Keratinocyte (primary cell): ENCODE data around the gene TJP3. TPM values are rescaled to one million over a fixed set of nuclear protein-coding genes. Genes with fewer than 3 reads are reported as not detected.

Source experiments
- DNase-seq: peaks from one replicate; pipeline ENCODE4 v3.0.0-alpha.2; 2011; ENCODE audit warnings: low read depth, missing footprints, low spot score
- FAIRE-seq: peaks from 2 replicates; lab custom pipeline; 2011; peaks lifted over from hg19 to GRCh38; lab: Jason Lieb, UNC
- H2AFZ ChIP-seq: 2 replicates; pipeline ENCODE4 v1.6.0; 2012; ENCODE audit warnings: low read length, control low read depth, inconsistent platforms; ENCODE audit not compliant: control insufficient read depth
- H3K27ac ChIP-seq: 2 replicates; pipeline ENCODE4 v1.5.1; 2011; ENCODE audit warnings: low read length; ENCODE audit not compliant: control insufficient read depth, insufficient read depth
- H3K27me3 ChIP-seq: 3 replicates; pipeline ENCODE4 v1.6.0; 2011; ENCODE audit warnings: low read length; ENCODE audit not compliant: control insufficient read depth, insufficient read depth; ENCODE audit errors: extremely low read depth
- H3K36me3 ChIP-seq, 2 experiments: 2 replicates in 1 of 2; 3 replicates in 1 of 2; pipeline ENCODE4 v1.5.1; 2011; ENCODE audit warnings: low read length in 2 of 2, mild to moderate bottlenecking in 1 of 2; ENCODE audit not compliant: control insufficient read depth in 2 of 2, insufficient read depth in 2 of 2; ENCODE audit errors: extremely low read depth in 1 of 2
- H3K4me1 ChIP-seq: 3 replicates; pipeline ENCODE4 v1.5.1; 2011; ENCODE audit warnings: low read length; ENCODE audit not compliant: control insufficient read depth, insufficient read depth; ENCODE audit errors: extremely low read depth
- H3K4me2 ChIP-seq: 3 replicates; pipeline ENCODE4 v1.6.0; 2011; ENCODE audit warnings: low read depth, low read length; ENCODE audit not compliant: control insufficient read depth, insufficient read depth; ENCODE audit errors: extremely low read depth
- H3K4me3 ChIP-seq, 3 experiments: fragments of 200-600 bp in 1 of 3; sonication (generic) in 1 of 3; 2 replicates in 2 of 3; 3 replicates in 1 of 3; pipeline ENCODE4 v1.5.1; 2011 to 2016; ENCODE audit warnings: low read length in 3 of 3, mild to moderate bottlenecking in 3 of 3, control low read depth in 2 of 3, inconsistent platforms in 1 of 3, low read depth in 1 of 3, mixed read lengths in 1 of 3, mixed run types in 1 of 3, moderate library complexity in 1 of 3; ENCODE audit not compliant: control insufficient read depth in 2 of 3, insufficient read depth in 2 of 3; ENCODE audit errors: extremely low read depth in 1 of 3
- H3K79me2 ChIP-seq: 2 replicates; pipeline ENCODE4 v1.6.0; 2012; ENCODE audit warnings: low read length; ENCODE audit not compliant: control insufficient read depth, insufficient read depth
- H3K9ac ChIP-seq: 3 replicates; pipeline ENCODE4 v1.6.0; 2011; ENCODE audit warnings: low read length; ENCODE audit not compliant: control insufficient read depth, insufficient read depth; ENCODE audit errors: extremely low read depth
- H3K9me1 ChIP-seq: 3 replicates; pipeline ENCODE4 v1.6.0; 2011; ENCODE audit warnings: low read length; ENCODE audit not compliant: control insufficient read depth, insufficient read depth; ENCODE audit errors: extremely low read depth
- H3K9me3 ChIP-seq: 2 replicates; pipeline ENCODE4 v1.5.1; 2012; ENCODE audit warnings: low read depth, low read length; ENCODE audit not compliant: control insufficient read depth
- H4K20me1 ChIP-seq: 3 replicates; pipeline ENCODE4 v1.6.0; 2011; ENCODE audit warnings: low read length; ENCODE audit not compliant: control insufficient read depth, insufficient read depth; ENCODE audit errors: extremely low read depth
- CTCF ChIP-seq, 3 experiments: IDR thresholded peaks in 1 of 3; conservative IDR thresholded peaks in 1 of 3; optimal IDR thresholded peaks in 1 of 3; 2 replicates in 2 of 3; 3 replicates in 1 of 3; pipeline versions ENCODE3 to v1.5.1; 2011; ENCODE audit warnings: low read length in 3 of 3, mild to moderate bottlenecking in 3 of 3, moderate library complexity in 2 of 3, control low read depth in 1 of 3, inconsistent platforms in 1 of 3; ENCODE audit not compliant: insufficient read depth in 2 of 3; ENCODE audit errors: extremely low read depth in 1 of 3
- EZH2 ChIP-seq: IDR thresholded peaks from one replicate; pipeline ENCODE4 v1.6.1; 2012; ENCODE audit warnings: inconsistent platforms, mild to moderate bottlenecking, low read length, moderate library complexity
- dilution Hi-C: fragments of 300-500 bp; cut with MboI; formaldehyde crosslinking; loops from one replicate; pipeline ENCODE4 v1.7.0; 2020; ENCODE audit warnings: low sequenced_read_pairs; ENCODE audit not compliant: extremely low pct_ligation_motif_present
- polyA plus RNA-seq, 5 experiments: library from polyadenylated mRNA; depleted of rRNA in 3 of 5; stranded (reverse) in 3 of 5; stranded (forward) in 1 of 5; unstranded in 1 of 5; fragments of >200 nt; gene quantifications; 1 replicate in 1 of 5; 2 replicates in 3 of 5; 3 replicates in 1 of 5; pipeline versions ENCODE4 v1.2.1 to v1.2.3, GENCODE V29; 2011 to 2012; ENCODE audit warnings: missing spikeins in 2 of 5, low read depth in 1 of 5, low replicate concordance in 1 of 5

Gene TJP3
- polyA plus RNA-seq, 1 donor (not counting 4 experiments of a cell fraction or from before 2014, with no cell fraction given): 0.08 TPM

GRCh38 chr19:3693025-3693925 lies 14.9 kb upstream of the TJP3 start:
- Histone ChIP-seq H3K4me2 (no peak overlapping the region), H3K9ac (no peak overlapping the region), H3K27ac (no peak overlapping the region), H3K9me3 (no peaks in the 10 kb centered on the region), H3K4me1 (no peaks in the 10 kb centered on the region), H4K20me1 (peaks cover 10% of the 10 kb centered on the region), H3K79me2 (peaks cover 56% of the 10 kb centered on the region), H3K36me3 (peaks cover 0 to 4% of the 10 kb centered on the region in 2 experiments), H3K9me1 (no peaks in the 10 kb centered on the region), H3K4me3 (no peak overlapping the region), H2AFZ (no peak overlapping the region), H3K27me3 (no peaks in the 10 kb centered on the region)
- TF ChIP-seq EZH2 (no peak), CTCF (optimal IDR thresholded peaks at IDR 0.05 in 1 of 3, IDR thresholded peaks at IDR 0.05 in 1 of 3, conservative IDR thresholded peaks at IDR 0.05 in 1 of 3; ENCODE audit: extremely low read depth in 1 of 3, insufficient read depth in 2 of 3, low read length in 3 of 3) (no peak)
- no peak for FAIRE-seq
- dilution Hi-C loops: no loop called here
- no peak for DNase-seq

GRCh38 chr19:3694361-3695123 lies 13.6 kb upstream of the TJP3 start:
- peaks cover 0 to 4% of the 10 kb centered on the region in 2 experiments for H3K36me3 ChIP-seq
- H3K4me3 ChIP-seq: no peak overlapping the region
- TF ChIP-seq CTCF (optimal IDR thresholded peaks at IDR 0.05 in 1 of 3, IDR thresholded peaks at IDR 0.05 in 1 of 3, conservative IDR thresholded peaks at IDR 0.05 in 1 of 3; ENCODE audit: extremely low read depth in 1 of 3, insufficient read depth in 2 of 3, low read length in 3 of 3) (no peak), EZH2 (no peak)
- H3K9me3 ChIP-seq: no peaks in the 10 kb centered on the region
- no peak overlapping the region for H3K4me2 ChIP-seq
- no peak overlapping the region for H2AFZ ChIP-seq
- no peaks in the 10 kb centered on the region for H3K4me1 ChIP-seq
- dilution Hi-C loops: no loop called here
- no peaks in the 10 kb centered on the region for H3K27me3 ChIP-seq
- FAIRE-seq (no peak), DNase-seq (no peak)
- H3K79me2 ChIP-seq: peaks cover 63% of the 10 kb centered on the region
- no peak overlapping the region for H3K27ac ChIP-seq
- no peak overlapping the region for H3K9ac ChIP-seq
- no peaks in the 10 kb centered on the region for H3K9me1 ChIP-seq
- H4K20me1 ChIP-seq: peaks cover 10% of the 10 kb centered on the region
